Cardiac muscle cell (in vitro differentiated cells and primary cell): ENCODE measurements around the gene KLK2. TPM values are rescaled to one million over a fixed set of nuclear protein-coding genes. Genes with fewer than 3 reads are reported as not detected.

Experiments used
- DNase-seq, 2 donors: peaks; one replicate each; pipeline versions ENCODE4 v3.0.0 to v3.0.0-alpha.2; 2010 to 2017; ENCODE audit warnings: low read depth in 1 of 2, low spot score in 1 of 2
- H3K27ac ChIP-seq: fragments of 200-600 bp; sonication (generic); 2 replicates; pipeline ENCODE4 v1.5.1; 2016
- H3K27me3 ChIP-seq: fragments of 200-600 bp; sonication (generic); 2 replicates; pipeline ENCODE4 v1.6.0; 2016; ENCODE audit warnings: control low read depth
- H3K36me3 ChIP-seq: fragments of 200-600 bp; sonication (generic); 2 replicates; pipeline ENCODE4 v1.5.1; 2016; ENCODE audit warnings: control low read depth
- H3K4me1 ChIP-seq: fragments of 200-600 bp; sonication (generic); 2 replicates; pipeline ENCODE4 v1.8.1; 2017; ENCODE audit warnings: low read depth, mild to moderate bottlenecking, mixed run types
- H3K4me3 ChIP-seq: fragments of 200-600 bp; sonication (generic); 2 replicates; pipeline ENCODE4 v1.5.1; 2016; ENCODE audit warnings: mild to moderate bottlenecking
- H3K9me3 ChIP-seq: fragments of 200-600 bp; sonication (generic); 2 replicates; pipeline ENCODE4 v1.5.1; 2017; ENCODE audit warnings: low read depth, mild to moderate bottlenecking, control low read depth
- CTCF ChIP-seq: IDR thresholded peaks from 2 replicates; pipeline ENCODE4 v1.5.1; 2012; ENCODE audit warnings: low read depth, mild to moderate bottlenecking, low read length
- polyA plus RNA-seq: library from polyadenylated mRNA; unstranded; fragments of >200 nt; fragmentation: Nextera tagmentation; extraction: Ambion mirVana; gene quantifications from 2 replicates; pipeline ENCODE4 v1.2.1, GENCODE V29; 2016
- total RNA-seq: library from RNA; depleted of rRNA; stranded (reverse); fragments of >200 nt; gene quantifications from 2 replicates; pipeline ENCODE4 v1.2.3, GENCODE V29; 2016

KLK2 gene
- total and polyA plus RNA-seq, 2 experiments from 2014 or later: not detected

DNA sequence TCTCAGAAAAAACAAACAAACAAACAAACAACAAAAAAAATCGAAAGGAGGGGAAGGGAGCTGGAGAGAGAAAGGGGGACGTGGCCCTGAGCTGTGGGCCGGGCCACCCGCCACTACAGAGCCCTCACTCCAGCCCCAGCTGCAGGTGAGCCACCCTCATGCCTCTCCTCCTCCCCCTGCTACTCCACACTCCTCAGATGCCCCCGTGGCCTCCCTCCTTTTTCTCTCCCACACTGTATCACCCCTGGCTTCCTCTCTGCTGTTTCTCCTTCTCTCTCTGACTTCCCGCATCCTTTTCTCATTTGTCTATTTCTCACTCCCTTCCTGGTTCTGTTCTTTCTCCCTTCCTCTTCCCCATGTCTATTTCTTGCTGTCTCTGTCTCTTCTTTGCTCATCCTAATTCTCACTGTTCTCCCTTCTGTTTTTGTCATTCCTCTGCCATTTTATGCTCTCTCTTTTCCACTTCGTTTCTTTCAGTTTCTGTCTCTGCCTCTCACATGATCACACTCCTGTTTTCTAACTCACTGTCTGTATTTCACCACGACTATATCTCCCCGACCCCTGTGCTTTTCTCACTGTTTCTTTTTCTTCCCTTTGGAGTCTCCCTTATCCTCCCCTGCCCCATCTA, 2.7 kb downstream of the KLK2 start:
- H3K36me3 ChIP-seq: no peaks in the 10 kb centered on the region

GRCh38 chr19:50876456-50876855, 3.2 kb downstream of the KLK2 start:
- H3K9me3 ChIP-seq: no peaks in the 10 kb centered on the region
- H3K36me3 ChIP-seq: no peaks in the 10 kb centered on the region
- H3K27ac ChIP-seq: no peak overlapping the region
- H3K27me3 ChIP-seq: peaks cover 43% of the 10 kb centered on the region
- no peak for DNase-seq
- no peaks in the 10 kb centered on the region for H3K4me1 ChIP-seq
- no peak overlapping the region for H3K4me3 ChIP-seq
- no peak for TF ChIP-seq CTCF

More for the DNA sequence above, 2.7 kb downstream of the KLK2 start:
- no peak for TF ChIP-seq CTCF
- Histone ChIP-seq H3K27ac (no peak overlapping the region), H3K4me3 (no peak overlapping the region), H3K4me1 (no peaks in the 10 kb centered on the region), H3K9me3 (no peaks in the 10 kb centered on the region), H3K27me3 (peaks cover 49% of the 10 kb centered on the region)
- no peak for DNase-seq

- H3K27me3 ChIP-seq: peaks cover 39% of the 10 kb centered on the region
- H3K27ac ChIP-seq: no peak overlapping the region
- H3K4me3 ChIP-seq: no peak overlapping the region
- H3K9me3 ChIP-seq: no peaks in the 10 kb centered on the region
- no peak for TF ChIP-seq CTCF
- DNase-seq: no peak
- no peaks in the 10 kb centered on the region for H3K36me3 ChIP-seq
- H3K4me1 ChIP-seq: no peaks in the 10 kb centered on the region
These were observed 4.1 kb downstream of the KLK2 start for GRCh38 chr19:50877338-50877737.

DNA sequence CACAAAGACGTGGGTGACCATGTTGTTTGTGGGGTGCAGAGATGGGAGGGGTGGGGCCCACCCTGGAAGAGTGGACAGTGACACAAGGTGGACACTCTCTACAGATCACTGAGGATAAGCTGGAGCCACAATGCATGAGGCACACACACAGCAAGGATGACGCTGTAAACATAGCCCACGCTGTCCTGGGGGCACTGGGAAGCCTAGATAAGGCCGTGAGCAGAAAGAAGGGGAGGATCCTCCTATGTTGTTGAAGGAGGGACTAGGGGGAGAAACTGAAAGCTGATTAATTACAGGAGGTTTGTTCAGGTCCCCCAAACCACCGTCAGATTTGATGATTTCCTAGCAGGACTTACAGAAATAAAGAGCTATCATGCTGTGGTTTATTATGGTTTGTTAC, 5.6 kb downstream of the KLK2 start:
- Histone ChIP-seq H3K4me3 (no peak overlapping the region), H3K27me3 (peaks cover 34% of the 10 kb centered on the region)
- TF ChIP-seq CTCF: no peak

DNA sequence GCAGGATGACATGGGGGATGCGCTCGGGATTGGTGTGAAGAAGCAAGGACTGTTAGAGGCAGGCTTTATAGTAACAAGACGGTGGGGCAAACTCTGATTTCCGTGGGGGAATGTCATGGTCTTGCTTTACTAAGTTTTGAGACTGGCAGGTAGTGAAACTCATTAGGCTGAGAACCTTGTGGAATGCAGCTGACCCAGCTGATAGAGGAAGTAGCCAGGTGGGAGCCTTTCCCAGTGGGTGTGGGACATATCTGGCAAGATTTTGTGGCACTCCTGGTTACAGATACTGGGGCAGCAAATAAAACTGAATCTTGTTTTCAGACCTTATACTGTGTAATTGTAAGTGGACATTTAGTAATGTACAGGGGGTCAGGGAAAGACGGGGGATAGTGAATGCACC, 7.0 kb downstream of the KLK2 start:
- no peaks in the 10 kb centered on the region for H3K9me3 ChIP-seq
- no peak for DNase-seq
- no peak overlapping the region for H3K27ac ChIP-seq
- peaks cover 33% of the 10 kb centered on the region for H3K27me3 ChIP-seq
- TF ChIP-seq CTCF: no peak
- H3K36me3 ChIP-seq: no peaks in the 10 kb centered on the region
- H3K4me3 ChIP-seq: no peak overlapping the region
- H3K4me1 ChIP-seq: no peaks in the 10 kb centered on the region

More for the DNA sequence above, 5.6 kb downstream of the KLK2 start:
- no peaks in the 10 kb centered on the region for H3K36me3 ChIP-seq
- H3K27ac ChIP-seq: no peak overlapping the region
- no peaks in the 10 kb centered on the region for H3K9me3 ChIP-seq
- DNase-seq: no peak
- no peaks in the 10 kb centered on the region for H3K4me1 ChIP-seq
